OCI-LY1 (cell line): ENCODE results near the gene PIF1.

Source experiments
- H2AFZ ChIP-seq: fragments of 200-600 bp; sonication (generic), shearing (Covaris generic); 2 replicates; pipeline ENCODE4 v1.6.0; 2014; ENCODE audit warnings: antibody characterized with exemption, mild to moderate bottlenecking, low read length
- H3F3A ChIP-seq: fragments of 200-600 bp; sonication (generic), shearing (Covaris generic); 2 replicates; pipeline ENCODE4 v1.6.0; 2014; ENCODE audit warnings: mild to moderate bottlenecking, antibody characterized with exemption, low read length, moderate library complexity; ENCODE audit not compliant: insufficient read depth
- H3K27ac ChIP-seq: fragments of 200-600 bp; sonication (generic); 2 replicates; pipeline ENCODE4 v1.5.1; 2014; ENCODE audit warnings: low read length, mixed run types, mild to moderate bottlenecking, low read depth; ENCODE audit not compliant: poor library complexity, severe bottlenecking
- H3K27me3 ChIP-seq: fragments of 200-600 bp; sonication (generic); 2 replicates; pipeline ENCODE4 v1.6.0; 2014; ENCODE audit warnings: antibody characterized with exemption, mild to moderate bottlenecking, low read length, moderate library complexity; ENCODE audit not compliant: insufficient read depth
- H3K36me3 ChIP-seq: fragments of 200-600 bp; sonication (generic); 2 replicates; pipeline ENCODE4 v1.6.1; 2014; ENCODE audit warnings: mild to moderate bottlenecking, antibody characterized with exemption, low read length, moderate library complexity, mixed read lengths; ENCODE audit not compliant: insufficient read depth
- H3K4me1 ChIP-seq: fragments of 200-600 bp; sonication (generic); 2 replicates; pipeline ENCODE4 v1.5.1; 2014; ENCODE audit warnings: mild to moderate bottlenecking, low read length, moderate library complexity; ENCODE audit not compliant: insufficient read depth, severe bottlenecking
- H3K4me2 ChIP-seq: fragments of 200-600 bp; sonication (generic), shearing (Covaris generic); 2 replicates; pipeline ENCODE4 v1.6.1; 2014; ENCODE audit warnings: low read length
- H3K4me3 ChIP-seq: fragments of 200-600 bp; sonication (generic); 2 replicates; pipeline ENCODE4 v1.5.1; 2014; ENCODE audit warnings: low read length, low read depth, mild to moderate bottlenecking, mixed read lengths; ENCODE audit not compliant: poor library complexity, severe bottlenecking
- H3K79me2 ChIP-seq: fragments of 200-600 bp; shearing (Covaris generic); 2 replicates; pipeline ENCODE4 v1.6.1; 2016; ENCODE audit warnings: mixed run types, low read length, mixed read lengths; ENCODE audit not compliant: insufficient read depth
- H3K9ac ChIP-seq: fragments of 200-600 bp; sonication (generic), shearing (Covaris generic); 2 replicates; pipeline ENCODE4 v1.6.1; 2014; ENCODE audit warnings: mild to moderate bottlenecking, low read length, mixed read lengths
- H3K9me2 ChIP-seq: fragments of 200-600 bp; sonication (generic), shearing (Covaris generic); 2 replicates; pipeline ENCODE4 v1.6.1; 2014; ENCODE audit warnings: low read depth, mild to moderate bottlenecking, low read length, mixed read lengths
- H3K9me3 ChIP-seq: fragments of 200-600 bp; shearing (Covaris generic); 2 replicates; pipeline ENCODE4 v1.6.1; 2014; ENCODE audit warnings: low read length, mixed read lengths
- H4K20me1 ChIP-seq: fragments of 200-600 bp; sonication (generic), shearing (Covaris generic); 2 replicates; pipeline ENCODE4 v1.6.0; 2016; ENCODE audit warnings: mild to moderate bottlenecking, low read length; ENCODE audit not compliant: insufficient read depth
- EZH2 ChIP-seq: fragments of 200-600 bp; sonication (generic), shearing (Covaris generic); IDR thresholded peaks from 2 replicates; pipeline ENCODE4 v1.8.0; 2017; ENCODE audit warnings: borderline replicate concordance, mixed run types, mild to moderate bottlenecking, antibody characterized with exemption, low read length, moderate library complexity, mixed read lengths
- TF ChIP-seq, protein P1 (sequence below): fragments of 200-600 bp; sonication (generic), shearing (Covaris generic); IDR thresholded peaks from 2 replicates; pipeline ENCODE4 v1.5.1; 2017; ENCODE audit warnings: mild to moderate bottlenecking, antibody characterized with exemption, low read length, moderate library complexity, mixed read lengths

Gene PIF1

DNA sequence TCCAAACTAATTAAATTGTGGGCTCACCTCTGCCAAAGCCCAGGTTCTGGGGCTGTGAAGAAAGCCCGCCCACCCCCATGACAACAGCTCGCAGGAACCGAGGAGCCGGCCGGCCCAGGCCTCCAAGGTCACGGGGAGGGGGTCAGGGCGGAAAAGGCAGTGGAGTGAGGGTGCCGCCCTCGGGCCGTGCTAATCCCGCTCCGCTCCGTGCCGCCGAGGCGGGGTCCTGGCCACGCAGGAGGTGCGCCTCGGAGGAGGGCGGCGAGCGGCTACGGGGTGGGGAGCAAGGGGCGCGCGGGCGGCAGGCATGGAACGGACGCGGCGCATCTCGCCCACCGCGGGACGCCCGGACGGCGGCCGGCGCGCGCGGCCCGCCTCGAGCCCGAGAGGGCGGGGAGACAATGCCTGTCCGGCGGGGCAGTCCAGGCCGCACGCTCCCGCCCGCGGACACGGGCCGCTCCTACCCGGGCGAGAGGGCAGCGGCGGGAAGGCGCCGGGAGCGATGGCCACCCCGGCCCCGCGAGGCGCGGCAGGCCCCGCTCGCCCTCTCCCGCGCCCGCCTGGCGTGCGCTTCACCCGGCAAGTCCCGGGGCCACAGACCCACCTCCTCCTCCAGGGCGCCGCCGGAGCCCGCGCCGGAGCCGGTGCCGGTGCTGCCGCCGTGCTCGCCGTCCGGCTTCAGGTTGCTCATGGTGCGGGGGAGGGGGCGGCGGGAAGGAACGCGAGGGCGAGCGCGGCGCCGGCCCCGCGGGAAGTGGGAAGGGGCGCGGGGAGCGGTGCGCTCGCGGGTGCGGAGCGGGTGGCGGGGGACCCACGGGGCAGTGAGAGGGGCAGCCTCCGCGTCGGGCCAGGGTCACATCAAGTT is 50.6 kb downstream of the PIF1 start:
- no peak for TF ChIP-seq EZH2
- TF ChIP-seq, protein P1, sequence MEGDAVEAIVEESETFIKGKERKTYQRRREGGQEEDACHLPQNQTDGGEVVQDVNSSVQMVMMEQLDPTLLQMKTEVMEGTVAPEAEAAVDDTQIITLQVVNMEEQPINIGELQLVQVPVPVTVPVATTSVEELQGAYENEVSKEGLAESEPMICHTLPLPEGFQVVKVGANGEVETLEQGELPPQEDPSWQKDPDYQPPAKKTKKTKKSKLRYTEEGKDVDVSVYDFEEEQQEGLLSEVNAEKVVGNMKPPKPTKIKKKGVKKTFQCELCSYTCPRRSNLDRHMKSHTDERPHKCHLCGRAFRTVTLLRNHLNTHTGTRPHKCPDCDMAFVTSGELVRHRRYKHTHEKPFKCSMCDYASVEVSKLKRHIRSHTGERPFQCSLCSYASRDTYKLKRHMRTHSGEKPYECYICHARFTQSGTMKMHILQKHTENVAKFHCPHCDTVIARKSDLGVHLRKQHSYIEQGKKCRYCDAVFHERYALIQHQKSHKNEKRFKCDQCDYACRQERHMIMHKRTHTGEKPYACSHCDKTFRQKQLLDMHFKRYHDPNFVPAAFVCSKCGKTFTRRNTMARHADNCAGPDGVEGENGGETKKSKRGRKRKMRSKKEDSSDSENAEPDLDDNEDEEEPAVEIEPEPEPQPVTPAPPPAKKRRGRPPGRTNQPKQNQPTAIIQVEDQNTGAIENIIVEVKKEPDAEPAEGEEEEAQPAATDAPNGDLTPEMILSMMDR: no peak
- peak overlapping the region; percentile 56 for H3K4me3 ChIP-seq
- no peak overlapping the region for H3K27ac ChIP-seq
- H4K20me1 ChIP-seq: no peaks in the 10 kb centered on the region
- no peaks in the 10 kb centered on the region for H3F3A ChIP-seq
- peaks cover 19% of the 10 kb centered on the region; the same call in 1 of the 2 replicates for H3K27me3 ChIP-seq
- no peaks in the 10 kb centered on the region for H3K9me2 ChIP-seq
- H3K4me2 ChIP-seq: peak overlapping the region; percentile 60
- no peaks in the 10 kb centered on the region for H3K36me3 ChIP-seq
- H2AFZ ChIP-seq: no peak overlapping the region
- no peaks in the 10 kb centered on the region for H3K9me3 ChIP-seq
- no peaks in the 10 kb centered on the region for H3K79me2 ChIP-seq
- no peak overlapping the region for H3K9ac ChIP-seq
- no peaks in the 10 kb centered on the region for H3K4me1 ChIP-seq

DNA sequence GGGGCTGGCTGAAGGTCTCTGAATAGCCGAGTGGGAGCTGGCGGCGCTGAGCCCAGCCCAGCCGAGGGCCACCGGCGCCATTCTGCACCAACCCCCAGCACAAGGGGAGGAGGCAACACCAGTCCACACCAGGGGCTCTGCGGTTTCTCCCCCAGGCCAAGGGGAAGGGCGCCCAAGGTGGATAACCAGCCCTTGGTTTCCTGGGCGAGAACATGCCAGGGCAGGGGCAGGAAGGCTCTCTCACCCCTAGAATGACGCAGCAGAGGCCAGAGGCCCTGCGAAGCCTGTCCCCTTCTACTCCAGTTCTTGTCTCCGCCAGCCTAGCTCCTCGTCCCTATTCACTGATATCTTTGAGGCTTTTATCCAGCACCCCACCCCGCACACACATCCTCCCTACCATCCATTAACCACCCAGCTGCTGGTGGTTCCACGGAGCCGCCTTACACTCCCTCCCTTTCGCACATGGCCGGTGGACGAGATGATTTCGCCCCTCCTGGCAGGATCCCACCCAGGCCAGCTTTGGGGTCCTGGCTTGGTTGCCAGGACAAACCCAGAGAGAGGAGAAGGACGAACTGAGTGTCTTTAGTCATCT is 51.3 kb downstream of the PIF1 start:
- Histone ChIP-seq H3K36me3 (no peaks in the 10 kb centered on the region), H3K27ac (no peak overlapping the region), H3F3A (no peaks in the 10 kb centered on the region), H3K4me2 (no peak overlapping the region; the same call in 1 of the 2 replicates), H2AFZ (no peak overlapping the region), H3K9ac (no peak overlapping the region), H3K9me2 (no peaks in the 10 kb centered on the region), H3K4me1 (no peaks in the 10 kb centered on the region), H3K9me3 (no peaks in the 10 kb centered on the region), H3K79me2 (no peaks in the 10 kb centered on the region), H3K4me3 (no peak overlapping the region), H4K20me1 (no peaks in the 10 kb centered on the region), H3K27me3 (peaks cover 19% of the 10 kb centered on the region; the same call in 1 of the 2 replicates)
- no peak for TF ChIP-seq EZH2
- TF ChIP-seq, protein P1: no peak

DNA sequence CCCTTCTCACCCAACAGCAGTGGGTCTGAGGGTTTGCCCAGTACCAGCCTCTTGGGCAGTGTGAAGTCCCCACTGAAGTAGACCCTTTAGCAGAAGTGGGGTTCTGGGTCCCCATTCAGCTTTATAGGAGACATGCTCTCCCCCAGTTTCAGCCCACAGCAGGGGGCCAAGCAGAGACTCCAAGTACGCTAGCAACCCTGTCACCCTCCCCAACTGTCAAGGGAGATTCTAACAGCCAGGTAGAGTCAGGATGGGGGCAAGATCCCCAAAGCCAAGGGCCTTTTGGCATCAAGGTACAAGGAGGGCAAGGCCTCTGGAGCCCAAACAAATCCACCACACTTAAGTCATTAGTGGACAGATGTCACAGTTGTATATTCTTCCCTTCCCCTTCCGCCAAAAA is 51.8 kb downstream of the PIF1 start:
- no peaks in the 10 kb centered on the region for H3K9me3 ChIP-seq
- H3K27ac ChIP-seq: no peak overlapping the region
- no peaks in the 10 kb centered on the region for H3K79me2 ChIP-seq
- no peaks in the 10 kb centered on the region for H3K4me1 ChIP-seq
- no peak overlapping the region for H3K4me2 ChIP-seq
- H3K9ac ChIP-seq: no peak overlapping the region
- H3K36me3 ChIP-seq: no peaks in the 10 kb centered on the region
- no peaks in the 10 kb centered on the region for H4K20me1 ChIP-seq
- no peaks in the 10 kb centered on the region for H3K9me2 ChIP-seq
- H3F3A ChIP-seq: no peaks in the 10 kb centered on the region
- TF ChIP-seq, protein P1: no peak
- no peak for TF ChIP-seq EZH2
- peaks cover 15% of the 10 kb centered on the region; the same call in 1 of the 2 replicates for H3K27me3 ChIP-seq
- no peak overlapping the region for H3K4me3 ChIP-seq
- H2AFZ ChIP-seq: no peak overlapping the region
